Cardiac septum (tissue), 1 donor: Measurements from ENCODE around the gene JAG2. TPM values are rescaled to one million over a fixed set of nuclear protein-coding genes. Genes with fewer than 3 reads are reported as not detected.

Experiments used
- DNase-seq: peaks from one replicate; pipeline ENCODE4 v3.0.0-alpha.2; 2020; ENCODE audit warnings: low spot score
- intact Hi-C: fragments of 100-400 bp; cut with DNase I; formaldehyde crosslinking; loops from one replicate; pipeline ENCODE4 v1.14.0; 2022
- total RNA-seq: library from RNA; stranded (reverse); fragmentation: NEBNext Ultra II Directional; extraction: Animal tissue kit (Norgen Biotek cat#: 25700); gene quantifications from one replicate; pipeline ENCODE4 v1.2.1, GENCODE V29; 2021
- donor health status: DM: no; HTN: no; CAD: no.

Gene JAG2
- total RNA-seq, 1 donor from 2014 or later = 36.7 TPM

- no peak for DNase-seq
- intact Hi-C loops = loop anchor here (2.0 to 5.0 kb wide), 3 partner anchors 62 to 112 kb away; no protein-coding TSS in a partner anchor
Measured at GRCh38 chr14:105204931-105205672, 36.5 kb upstream of the JAG2 start.

- intact Hi-C loops = loop anchor here (2.0 to 5.0 kb wide), 3 partner anchors 63 to 112 kb away; no protein-coding TSS in a partner anchor
- DNase-seq = peak; percentile 89
Measured at GRCh38 chr14:105204206-105204930, 35.8 kb upstream of the JAG2 start.

GRCh38 chr14:105203701-105204100 lies 35.1 kb upstream of the JAG2 start:
- intact Hi-C loops = loop anchor here (2.0 to 5.0 kb wide), 4 partner anchors 64 to 149 kb away; no protein-coding TSS in a partner anchor
- no peak for DNase-seq

GRCh38 chr14:105203057-105203531 lies 34.5 kb upstream of the JAG2 start:
- intact Hi-C loops = loop anchor here (2.0 to 5.0 kb wide), 3 partner anchors 64 to 150 kb away; no protein-coding TSS in a partner anchor
- DNase-seq = no peak

GRCh38 chr14:105201925-105202513 lies 33.4 kb upstream of the JAG2 start:
- intact Hi-C loops = loop anchor here (2.0 to 5.0 kb wide), 3 partner anchors 65 to 151 kb away; no protein-coding TSS in a partner anchor
- no peak for DNase-seq

- no peak for DNase-seq
- intact Hi-C loops = loop anchor here (5.0 kb wide), 2 partner anchors 66 to 81 kb away; no protein-coding TSS in a partner anchor
Measured at GRCh38 chr14:105201156-105201924, 32.8 kb upstream of the JAG2 start.

- DNase-seq = no peak
- intact Hi-C loops = loop anchor here (5.0 kb wide), 2 partner anchors 67 to 82 kb away; no protein-coding TSS in a partner anchor
Measured at GRCh38 chr14:105200641-105201040, 32.1 kb upstream of the JAG2 start.

- intact Hi-C loops = loop anchor here (5.0 kb wide), 2 partner anchors 67 to 82 kb away; no protein-coding TSS in a partner anchor
- no peak for DNase-seq
Measured at GRCh38 chr14:105200074-105200473, 31.5 kb upstream of the JAG2 start.

GRCh38 chr14:105199093-105199492 lies 30.5 kb upstream of the JAG2 start:
- no peak for DNase-seq
- intact Hi-C loops = no loop called here

- intact Hi-C loops = no loop called here
- DNase-seq = no peak
Measured at GRCh38 chr14:105198588-105198987, 30.0 kb upstream of the JAG2 start.

- DNase-seq = no peak
- intact Hi-C loops = no loop called here
Measured at GRCh38 chr14:105197211-105197641, 28.6 kb upstream of the JAG2 start.

- intact Hi-C loops = no loop called here
- DNase-seq = peak; percentile 88
Measured at GRCh38 chr14:105196265-105196960, 27.8 kb upstream of the JAG2 start.

GRCh38 chr14:105195522-105196264 lies 27.1 kb upstream of the JAG2 start:
- intact Hi-C loops = no loop called here

GRCh38 chr14:105195051-105195450 lies 26.5 kb upstream of the JAG2 start:
- no peak for DNase-seq
- intact Hi-C loops = no loop called here

More at GRCh38 chr14:105195522-105196264, 27.1 kb upstream of the JAG2 start:
- no peak for DNase-seq

- intact Hi-C loops = no loop called here
- DNase-seq = no peak
Measured at GRCh38 chr14:105193916-105194782, 25.6 kb upstream of the JAG2 start.

GRCh38 chr14:105192866-105193731 lies 24.5 kb upstream of the JAG2 start:
- no peak for DNase-seq
- intact Hi-C loops = no loop called here
